GM23338 (cell line): ENCODE data around the gene PPP2R3B. TPM values are rescaled to one million over a fixed set of nuclear protein-coding genes. Genes with fewer than 3 reads are reported as not detected.
A peak's percentile ranks its signal among the peaks of the same experiment; 100 is the strongest.

Source experiments
- ATAC-seq: fragments of 200-7000 bp; cut with Tn5 transposase; 3 replicates; pipeline ENCODE4 v1.9.1; 2020
- DNase-seq: peaks from one replicate; pipeline ENCODE4 v3.0.0-alpha.2; 2015; ENCODE audit warnings: low spot score
- H2AFZ ChIP-seq: fragments of 200-600 bp; sonication (generic); 2 replicates; pipeline ENCODE4 v1.8.0; 2016; ENCODE audit warnings: antibody characterized with exemption, mild to moderate bottlenecking, moderate library complexity
- H3F3A ChIP-seq: fragments of 200-600 bp; sonication (generic); replicated peaks from 2 replicates; pipeline ENCODE4 v1.8.0; 2017; ENCODE audit warnings: antibody characterized with exemption, mixed run types, low read depth
- H3K27ac ChIP-seq: fragments of 200-600 bp; sonication (generic); 2 replicates; pipeline ENCODE4 v1.6.1; 2016; ENCODE audit warnings: low read depth
- H3K27me3 ChIP-seq: fragments of 200-600 bp; sonication (generic); 2 replicates; pipeline ENCODE4 v1.8.0; 2016; ENCODE audit warnings: mild to moderate bottlenecking, mixed run types, moderate library complexity; ENCODE audit not compliant: insufficient read depth
- H3K36me3 ChIP-seq: fragments of 200-600 bp; sonication (generic); 2 replicates; pipeline ENCODE4 v1.8.0; 2016; ENCODE audit warnings: mild to moderate bottlenecking; ENCODE audit not compliant: insufficient read depth
- H3K4me1 ChIP-seq: fragments of 200-600 bp; sonication (generic); 2 replicates; pipeline ENCODE4 v1.8.0; 2016; ENCODE audit warnings: mild to moderate bottlenecking, moderate library complexity; ENCODE audit not compliant: insufficient read depth
- H3K4me2 ChIP-seq: fragments of 200-600 bp; sonication (generic); 2 replicates; pipeline ENCODE4 v1.7.1; 2017; ENCODE audit warnings: mixed run types
- H3K4me3 ChIP-seq: fragments of 200-600 bp; sonication (generic); 2 replicates; pipeline ENCODE4 v1.6.1; 2016; ENCODE audit warnings: mixed run types
- H3K79me2 ChIP-seq: fragments of 200-600 bp; sonication (generic); replicated peaks from 2 replicates; pipeline ENCODE4 v1.8.0; 2017; ENCODE audit warnings: mild to moderate bottlenecking; ENCODE audit not compliant: insufficient read depth
- H3K9me2 ChIP-seq: fragments of 200-600 bp; sonication (generic); 2 replicates; pipeline ENCODE4 v1.8.0; 2017; ENCODE audit not compliant: insufficient read depth
- H4K20me1 ChIP-seq: fragments of 200-600 bp; sonication (generic); replicated peaks from 2 replicates; pipeline ENCODE4 v1.8.0; 2017; ENCODE audit warnings: mild to moderate bottlenecking; ENCODE audit not compliant: insufficient read depth
- H3K27ac Mint-ChIP-seq: 2 replicates; pipeline ENCODE4 v1.8.0; 2020; ENCODE audit warnings: inconsistent platforms, mild to moderate bottlenecking, moderate library complexity, mixed read lengths
- H3K27me3 Mint-ChIP-seq: 3 replicates; pipeline ENCODE4 v1.8.0; 2022; ENCODE audit warnings: low read depth, mild to moderate bottlenecking, moderate library complexity, mixed read lengths, inconsistent platforms; ENCODE audit not compliant: insufficient read depth, poor library complexity
- H3K36me3 Mint-ChIP-seq: 3 replicates; pipeline ENCODE4 v1.8.0; 2021; ENCODE audit warnings: low read depth, mild to moderate bottlenecking, inconsistent platforms, moderate library complexity, mixed read lengths
- H3K4me1 Mint-ChIP-seq: 3 replicates; pipeline ENCODE4 v1.8.0; 2020; ENCODE audit warnings: mild to moderate bottlenecking, inconsistent platforms, mixed read lengths
- H3K4me3 Mint-ChIP-seq: 3 replicates; pipeline ENCODE4 v1.8.0; 2021; ENCODE audit warnings: moderate library complexity, mild to moderate bottlenecking, inconsistent platforms, mixed read lengths
- H3K9me3 Mint-ChIP-seq: 3 replicates; pipeline ENCODE4 v1.8.0; 2020; ENCODE audit warnings: moderate library complexity, mild to moderate bottlenecking, inconsistent platforms, mixed read lengths
- CREB1 ChIP-seq: fragments of 250-450 bp; sonication (Bioruptor Pico); IDR thresholded peaks from 2 replicates; pipeline ENCODE4 v1.5.0; 2020; ENCODE audit warnings: low read depth, mild to moderate bottlenecking, moderate library complexity
- CTCF ChIP-seq, 2 experiments: fragments of 200-600 bp in 1 of 2; sonication (generic) in 1 of 2; conservative IDR thresholded peaks; 2 replicates each; pipeline versions ENCODE4 v1.5.1 to v1.6.1; 2016 to 2017; ENCODE audit warnings: antibody characterized with exemption in 2 of 2, low read depth in 2 of 2, mild to moderate bottlenecking in 2 of 2, moderate library complexity in 1 of 2
- ETS1 ChIP-seq: IDR thresholded peaks from 2 replicates; pipeline ENCODE4 v1.6.1; 2016; ENCODE audit warnings: antibody characterized with exemption
- EZH2 ChIP-seq: fragments of 200-600 bp; sonication (generic); IDR thresholded peaks from one replicate; pipeline ENCODE4 v1.8.0; 2017; ENCODE audit warnings: antibody characterized with exemption, mild to moderate bottlenecking, low read depth; ENCODE audit not compliant: unreplicated experiment
- EZH2phosphoT487 ChIP-seq: fragments of 200-600 bp; sonication (generic); IDR thresholded peaks from one replicate; pipeline ENCODE4 v1.8.1; 2018; ENCODE audit warnings: antibody characterized with exemption; ENCODE audit not compliant: unreplicated experiment
- JUNB ChIP-seq: IDR thresholded peaks from one replicate; pipeline ENCODE4 v1.6.1; 2016; ENCODE audit warnings: antibody characterized with exemption; ENCODE audit not compliant: unreplicated experiment
- NANOG ChIP-seq: IDR thresholded peaks from 2 replicates; pipeline ENCODE4 v1.6.1; 2016; ENCODE audit warnings: antibody characterized with exemption, borderline replicate concordance
- POLR2AphosphoS5 ChIP-seq: IDR thresholded peaks from 2 replicates; pipeline ENCODE4 v1.6.1; 2016; ENCODE audit warnings: antibody characterized with exemption, low read depth
- REST ChIP-seq: IDR thresholded peaks from one replicate; pipeline ENCODE4 v1.6.1; 2018; ENCODE audit warnings: antibody characterized with exemption; ENCODE audit not compliant: unreplicated experiment
- STAT1 ChIP-seq: IDR thresholded peaks from one replicate; pipeline ENCODE4 v1.6.1; 2016; ENCODE audit warnings: antibody characterized with exemption; ENCODE audit not compliant: unreplicated experiment
- ZNF114 ChIP-seq: fragments of 250-450 bp; sonication (Bioruptor Pico); IDR thresholded peaks from 2 replicates; pipeline ENCODE4 v1.5.0; 2020; ENCODE audit warnings: mild to moderate bottlenecking, moderate library complexity
- ZNF331 ChIP-seq: fragments of 250-450 bp; sonication (Bioruptor Pico); IDR thresholded peaks from 2 replicates; pipeline ENCODE4 v1.5.0; 2020; ENCODE audit warnings: low read depth, mild to moderate bottlenecking, moderate library complexity
- polyA plus RNA-seq: library from polyadenylated mRNA; unstranded; fragments of >200 nt; fragmentation: Nextera tagmentation; extraction: Ambion mirVana; gene quantifications from 2 replicates; pipeline ENCODE4 v1.2.1, GENCODE V29; 2016
- total RNA-seq: library from RNA; depleted of rRNA; stranded (reverse); fragments of >200 nt; shearing (Covaris generic); gene quantifications from 2 replicates; pipeline ENCODE4 v1.2.3, GENCODE V29; 2014
- TF ChIP-seq, protein P1 (sequence below): fragments of 250-450 bp; sonication (Bioruptor Pico); IDR thresholded peaks from 2 replicates; pipeline ENCODE4 v1.5.0; 2020; ENCODE audit warnings: mild to moderate bottlenecking, moderate library complexity

The PPP2R3B gene
- total and polyA plus RNA-seq, 2 experiments from 2014 or later = 50.1 to 104 TPM

GRCh38 chrX:413322-414201 is 26.9 kb upstream of the PPP2R3B start:
- Histone ChIP-seq H3K4me2 (peak overlapping the region; percentile 88), H3K4me3 (peak overlapping the region; percentile 52), H3K27ac (peak overlapping the region; percentile 93), H3K9me2 (no peaks in the 10 kb centered on the region), H3K4me1 (peaks cover 18% of the 10 kb centered on the region), H3K79me2 (no peaks in the 10 kb centered on the region), H4K20me1 (no peaks in the 10 kb centered on the region), H3K27me3 (no peaks in the 10 kb centered on the region), H3K36me3 (peaks cover 4% of the 10 kb centered on the region; the same call in 1 of the 2 replicates), H3F3A (peaks cover 16% of the 10 kb centered on the region), H2AFZ (peak overlapping the region; percentile 67; the same call in 1 of the 2 replicates)
- DNase-seq (peak; percentile 81), ATAC-seq (peak; percentile 84)
- peak overlapping the region; percentile 84; the same call in 1 of the 2 replicates for H3K27ac Mint-ChIP-seq
- peaks cover 14% of the 10 kb centered on the region for H3K9me3 Mint-ChIP-seq
- peak overlapping the region; percentile 67 for H3K4me3 Mint-ChIP-seq
- H3K36me3 Mint-ChIP-seq = peaks cover 18% of the 10 kb centered on the region
- H3K27me3 Mint-ChIP-seq = peaks cover 17% of the 10 kb centered on the region
- peaks cover 11% of the 10 kb centered on the region for H3K4me1 Mint-ChIP-seq
- TF ChIP-seq EZH2 (no peak), POLR2AphosphoS5 (no peak), NANOG (no peak), REST (no peak), STAT1 (no peak), JUNB (no peak), ZNF114 (CRISPR knock-in tag) (no peak), ETS1 (no peak), CTCF (conservative IDR thresholded peaks at IDR 0.05; ENCODE audit: low read depth in 2 of 2) (no peak), CREB1 (CRISPR knock-in tag) (no peak), ZNF331 (CRISPR knock-in tag) (no peak), EZH2phosphoT487 (no peak)
- TF ChIP-seq, protein P1, sequence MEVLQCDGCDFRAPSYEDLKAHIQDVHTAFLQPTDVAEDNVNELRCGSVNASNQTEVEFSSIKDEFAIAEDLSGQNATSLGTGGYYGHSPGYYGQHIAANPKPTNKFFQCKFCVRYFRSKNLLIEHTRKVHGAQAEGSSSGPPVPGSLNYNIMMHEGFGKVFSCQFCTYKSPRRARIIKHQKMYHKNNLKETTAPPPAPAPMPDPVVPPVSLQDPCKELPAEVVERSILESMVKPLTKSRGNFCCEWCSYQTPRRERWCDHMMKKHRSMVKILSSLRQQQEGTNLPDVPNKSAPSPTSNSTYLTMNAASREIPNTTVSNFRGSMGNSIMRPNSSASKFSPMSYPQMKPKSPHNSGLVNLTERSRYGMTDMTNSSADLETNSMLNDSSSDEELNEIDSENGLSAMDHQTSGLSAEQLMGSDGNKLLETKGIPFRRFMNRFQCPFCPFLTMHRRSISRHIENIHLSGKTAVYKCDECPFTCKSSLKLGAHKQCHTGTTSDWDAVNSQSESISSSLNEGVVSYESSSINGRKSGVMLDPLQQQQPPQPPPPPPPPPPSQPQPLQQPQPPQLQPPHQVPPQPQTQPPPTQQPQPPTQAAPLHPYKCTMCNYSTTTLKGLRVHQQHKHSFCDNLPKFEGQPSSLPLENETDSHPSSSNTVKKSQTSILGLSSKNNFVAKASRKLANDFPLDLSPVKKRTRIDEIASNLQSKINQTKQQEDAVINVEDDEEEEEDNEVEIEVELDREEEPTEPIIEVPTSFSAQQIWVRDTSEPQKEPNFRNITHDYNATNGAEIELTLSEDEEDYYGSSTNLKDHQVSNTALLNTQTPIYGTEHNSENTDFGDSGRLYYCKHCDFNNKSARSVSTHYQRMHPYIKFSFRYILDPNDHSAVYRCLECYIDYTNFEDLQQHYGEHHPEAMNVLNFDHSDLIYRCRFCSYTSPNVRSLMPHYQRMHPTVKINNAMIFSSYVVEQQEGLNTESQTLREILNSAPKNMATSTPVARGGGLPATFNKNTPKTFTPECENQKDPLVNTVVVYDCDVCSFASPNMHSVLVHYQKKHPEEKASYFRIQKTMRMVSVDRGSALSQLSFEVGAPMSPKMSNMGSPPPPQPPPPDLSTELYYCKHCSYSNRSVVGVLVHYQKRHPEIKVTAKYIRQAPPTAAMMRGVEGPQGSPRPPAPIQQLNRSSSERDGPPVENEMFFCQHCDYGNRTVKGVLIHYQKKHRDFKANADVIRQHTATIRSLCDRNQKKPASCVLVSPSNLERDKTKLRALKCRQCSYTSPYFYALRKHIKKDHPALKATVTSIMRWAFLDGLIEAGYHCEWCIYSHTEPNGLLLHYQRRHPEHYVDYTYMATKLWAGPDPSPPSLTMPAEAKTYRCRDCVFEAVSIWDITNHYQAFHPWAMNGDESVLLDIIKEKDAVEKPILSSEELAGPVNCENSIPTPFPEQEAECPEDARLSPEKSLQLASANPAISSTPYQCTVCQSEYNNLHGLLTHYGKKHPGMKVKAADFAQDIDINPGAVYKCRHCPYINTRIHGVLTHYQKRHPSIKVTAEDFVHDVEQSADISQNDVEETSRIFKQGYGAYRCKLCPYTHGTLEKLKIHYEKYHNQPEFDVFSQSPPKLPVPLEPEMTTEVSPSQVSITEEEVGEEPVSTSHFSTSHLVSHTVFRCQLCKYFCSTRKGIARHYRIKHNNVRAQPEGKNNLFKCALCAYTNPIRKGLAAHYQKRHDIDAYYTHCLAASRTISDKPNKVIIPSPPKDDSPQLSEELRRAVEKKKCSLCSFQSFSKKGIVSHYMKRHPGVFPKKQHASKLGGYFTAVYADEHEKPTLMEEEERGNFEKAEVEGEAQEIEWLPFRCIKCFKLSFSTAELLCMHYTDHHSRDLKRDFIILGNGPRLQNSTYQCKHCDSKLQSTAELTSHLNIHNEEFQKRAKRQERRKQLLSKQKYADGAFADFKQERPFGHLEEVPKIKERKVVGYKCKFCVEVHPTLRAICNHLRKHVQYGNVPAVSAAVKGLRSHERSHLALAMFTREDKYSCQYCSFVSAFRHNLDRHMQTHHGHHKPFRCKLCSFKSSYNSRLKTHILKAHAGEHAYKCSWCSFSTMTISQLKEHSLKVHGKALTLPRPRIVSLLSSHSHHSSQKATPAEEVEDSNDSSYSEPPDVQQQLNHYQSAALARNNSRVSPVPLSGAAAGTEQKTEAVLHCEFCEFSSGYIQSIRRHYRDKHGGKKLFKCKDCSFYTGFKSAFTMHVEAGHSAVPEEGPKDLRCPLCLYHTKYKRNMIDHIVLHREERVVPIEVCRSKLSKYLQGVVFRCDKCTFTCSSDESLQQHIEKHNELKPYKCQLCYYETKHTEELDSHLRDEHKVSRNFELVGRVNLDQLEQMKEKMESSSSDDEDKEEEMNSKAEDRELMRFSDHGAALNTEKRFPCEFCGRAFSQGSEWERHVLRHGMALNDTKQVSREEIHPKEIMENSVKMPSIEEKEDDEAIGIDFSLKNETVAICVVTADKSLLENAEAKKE (CRISPR knock-in tag) = no peak
